ENCODE measurements around the gene KCNN4.

DNA sequence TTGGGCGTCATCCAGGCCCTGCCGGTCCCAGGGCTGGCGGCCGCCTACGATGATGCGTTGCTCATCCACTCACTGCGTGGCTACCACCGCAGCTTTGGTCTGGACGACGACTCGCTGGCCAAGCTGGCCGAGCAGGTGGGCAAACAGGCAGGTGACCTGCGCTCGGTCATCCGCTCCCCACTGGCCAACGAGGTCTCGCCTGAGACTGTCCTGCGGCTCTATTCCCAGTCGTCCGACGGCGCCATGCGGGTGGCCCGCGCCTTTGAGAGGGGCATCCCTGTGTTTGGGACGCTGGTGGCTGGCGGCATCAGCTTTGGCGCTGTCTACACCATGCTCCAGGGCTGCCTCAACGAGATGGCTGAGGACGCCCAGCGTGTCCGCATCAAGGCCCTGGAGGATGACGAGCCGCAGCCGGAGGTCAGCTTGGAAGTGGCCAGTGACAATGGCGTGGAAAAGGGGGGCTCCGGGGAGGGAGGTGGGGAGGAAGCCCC, 61.4 kb downstream of the KCNN4 start:
- TF ChIP-seq CTCF (IDR thresholded peaks at IDR 0.05; ENCODE audit: borderline replicate concordance, extremely low read depth, low read length, poor library complexity, severe bottlenecking) (no peak), EZH2 (IDR thresholded peaks at IDR 0.05; ENCODE audit: borderline replicate concordance, low read depth, low read length, severe bottlenecking) (no peak)

All from DND-41 (cell line).